Chondrocyte (in vitro differentiated cells): ENCODE data around the gene PTPRN2. TPM values are rescaled to one million over a fixed set of nuclear protein-coding genes. Genes with fewer than 3 reads are reported as not detected.

Experiments used
- DNase-seq: peaks from one replicate; pipeline ENCODE4 v3.0.0; 2021; ENCODE audit warnings: mixed read lengths, low spot score
- H3K27ac Mint-ChIP-seq: one replicate; pipeline ENCODE4 v1.8.0; 2021; ENCODE audit warnings: mild to moderate bottlenecking, moderate library complexity, mixed read lengths; ENCODE audit not compliant: unreplicated experiment
- H3K27me3 Mint-ChIP-seq: 2 replicates; pipeline ENCODE4 v1.8.0; 2021; ENCODE audit warnings: low read depth, mixed read lengths
- H3K36me3 Mint-ChIP-seq: 2 replicates; pipeline ENCODE4 v1.8.0; 2021; ENCODE audit warnings: low read depth, mixed read lengths
- H3K4me1 Mint-ChIP-seq: 2 replicates; pipeline ENCODE4 v1.8.0; 2021; ENCODE audit warnings: low read depth, mild to moderate bottlenecking, mixed read lengths
- H3K4me3 Mint-ChIP-seq: one replicate; pipeline ENCODE4 v1.8.0; 2021; ENCODE audit warnings: mild to moderate bottlenecking, moderate library complexity, mixed read lengths; ENCODE audit not compliant: unreplicated experiment
- H3K9me3 Mint-ChIP-seq: 2 replicates; pipeline ENCODE4 v1.8.0; 2021; ENCODE audit warnings: low read depth, mixed read lengths
- total RNA-seq: library from RNA; stranded (reverse); gene quantifications from 3 replicates; pipeline ENCODE4 v1.2.1, GENCODE V29; 2021
- TF ChIP-seq, protein P1 (sequence below): fragments of 200-600 bp; sonication (generic); IDR thresholded peaks from 2 replicates; pipeline ENCODE4 v1.5.0; 2021; ENCODE audit warnings: antibody characterized with exemption, mild to moderate bottlenecking, moderate library complexity

The PTPRN2 gene
- total RNA-seq, 1 donor from 2014 or later = 0.30 TPM

DNA sequence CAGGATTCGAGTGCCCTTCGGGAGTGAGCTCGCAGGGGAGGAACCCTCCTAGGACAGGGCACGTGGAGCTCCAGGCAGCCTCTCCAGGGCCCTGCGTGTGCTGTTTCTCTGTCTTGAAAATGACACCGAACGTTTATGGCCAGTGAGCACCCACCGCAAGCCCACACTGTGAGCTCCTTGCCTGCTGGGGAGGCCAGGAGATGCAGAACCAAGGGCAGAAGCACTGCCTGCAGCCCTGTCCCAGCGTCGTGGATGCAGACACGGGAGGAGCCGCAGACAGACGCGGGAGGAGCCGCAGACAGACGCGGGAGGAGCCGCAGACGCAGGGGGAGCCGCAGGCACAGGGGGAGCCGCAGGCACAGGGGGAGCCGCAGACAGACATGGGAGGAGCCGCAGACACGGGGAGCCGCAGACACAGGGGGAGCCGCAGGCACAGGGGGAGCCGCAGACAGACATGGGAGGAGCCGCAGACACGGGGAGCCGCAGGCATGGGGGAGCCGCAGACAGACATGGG, 314.4 kb downstream of the PTPRN2 start:
- peaks cover 17% of the 10 kb centered on the region for H3K9me3 Mint-ChIP-seq
- H3K36me3 Mint-ChIP-seq = no peaks in the 10 kb centered on the region
- TF ChIP-seq, protein P1, sequence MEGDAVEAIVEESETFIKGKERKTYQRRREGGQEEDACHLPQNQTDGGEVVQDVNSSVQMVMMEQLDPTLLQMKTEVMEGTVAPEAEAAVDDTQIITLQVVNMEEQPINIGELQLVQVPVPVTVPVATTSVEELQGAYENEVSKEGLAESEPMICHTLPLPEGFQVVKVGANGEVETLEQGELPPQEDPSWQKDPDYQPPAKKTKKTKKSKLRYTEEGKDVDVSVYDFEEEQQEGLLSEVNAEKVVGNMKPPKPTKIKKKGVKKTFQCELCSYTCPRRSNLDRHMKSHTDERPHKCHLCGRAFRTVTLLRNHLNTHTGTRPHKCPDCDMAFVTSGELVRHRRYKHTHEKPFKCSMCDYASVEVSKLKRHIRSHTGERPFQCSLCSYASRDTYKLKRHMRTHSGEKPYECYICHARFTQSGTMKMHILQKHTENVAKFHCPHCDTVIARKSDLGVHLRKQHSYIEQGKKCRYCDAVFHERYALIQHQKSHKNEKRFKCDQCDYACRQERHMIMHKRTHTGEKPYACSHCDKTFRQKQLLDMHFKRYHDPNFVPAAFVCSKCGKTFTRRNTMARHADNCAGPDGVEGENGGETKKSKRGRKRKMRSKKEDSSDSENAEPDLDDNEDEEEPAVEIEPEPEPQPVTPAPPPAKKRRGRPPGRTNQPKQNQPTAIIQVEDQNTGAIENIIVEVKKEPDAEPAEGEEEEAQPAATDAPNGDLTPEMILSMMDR = no peak
- H3K27ac Mint-ChIP-seq = no peak overlapping the region
- H3K4me1 Mint-ChIP-seq = no peaks in the 10 kb centered on the region
- H3K27me3 Mint-ChIP-seq = no peaks in the 10 kb centered on the region
- no peak overlapping the region for H3K4me3 Mint-ChIP-seq
- DNase-seq = no peak

DNA sequence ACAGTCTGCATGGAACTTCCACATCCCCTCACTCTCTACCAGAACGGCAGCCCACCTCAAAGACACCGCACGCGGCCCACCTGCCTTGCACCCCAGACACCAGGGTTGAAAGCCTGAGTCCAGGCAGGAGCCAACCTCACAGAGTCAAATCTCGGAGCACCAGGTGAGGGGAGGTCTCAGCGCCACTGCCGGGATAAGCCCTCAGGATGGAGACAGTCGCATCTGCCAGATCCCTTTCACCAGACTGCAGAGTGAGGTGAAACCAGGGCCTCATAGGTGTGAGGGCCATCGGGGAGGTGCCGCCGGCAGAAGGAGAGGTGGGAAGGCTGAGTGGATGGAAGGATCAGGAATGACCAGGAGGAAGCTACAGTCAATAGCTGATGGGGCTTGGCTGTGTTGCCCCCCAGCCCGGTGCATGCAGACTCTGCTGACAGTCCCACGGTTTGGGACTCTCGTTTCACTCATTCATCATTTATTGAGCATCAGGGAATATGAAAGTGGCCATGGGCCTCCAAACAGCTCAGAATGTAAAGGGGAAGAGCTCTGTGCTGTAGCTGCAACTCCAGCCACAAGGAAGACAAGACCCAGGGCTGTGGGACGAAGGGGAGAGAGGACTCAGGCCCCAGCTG, 315.0 kb downstream of the PTPRN2 start:
- no peak overlapping the region for H3K4me3 Mint-ChIP-seq
- H3K27me3 Mint-ChIP-seq = no peaks in the 10 kb centered on the region
- peaks cover 17% of the 10 kb centered on the region for H3K9me3 Mint-ChIP-seq
- peak; percentile 68 for DNase-seq
- H3K27ac Mint-ChIP-seq = no peak overlapping the region
- no peaks in the 10 kb centered on the region for H3K4me1 Mint-ChIP-seq
- TF ChIP-seq, protein P1 = no peak
- H3K36me3 Mint-ChIP-seq = no peaks in the 10 kb centered on the region

GRCh38 chr7:158272091-158272490, 315.5 kb downstream of the PTPRN2 start:
- H3K4me1 Mint-ChIP-seq = no peaks in the 10 kb centered on the region

GRCh38 chr7:158271646-158272045, 316.0 kb downstream of the PTPRN2 start:
- Mint-ChIP-seq H3K36me3 (no peaks in the 10 kb centered on the region), H3K27me3 (no peaks in the 10 kb centered on the region), H3K4me3 (no peak overlapping the region), H3K4me1 (no peaks in the 10 kb centered on the region), H3K27ac (no peak overlapping the region), H3K9me3 (peaks cover 17% of the 10 kb centered on the region)
- TF ChIP-seq, protein P1 = no peak
- DNase-seq = no peak

More at GRCh38 chr7:158272091-158272490, 315.5 kb downstream of the PTPRN2 start:
- Mint-ChIP-seq H3K9me3 (peaks cover 17% of the 10 kb centered on the region), H3K4me3 (no peak overlapping the region), H3K27me3 (no peaks in the 10 kb centered on the region), H3K27ac (no peak overlapping the region), H3K36me3 (no peaks in the 10 kb centered on the region)
- peak; percentile 56 for DNase-seq
- TF ChIP-seq, protein P1 = no peak

- H3K27ac Mint-ChIP-seq = no peak overlapping the region
- H3K27me3 Mint-ChIP-seq = no peaks in the 10 kb centered on the region
- no peaks in the 10 kb centered on the region for H3K4me1 Mint-ChIP-seq
- H3K36me3 Mint-ChIP-seq = no peaks in the 10 kb centered on the region
- DNase-seq = no peak
- peaks cover 17% of the 10 kb centered on the region for H3K9me3 Mint-ChIP-seq
- no peak overlapping the region for H3K4me3 Mint-ChIP-seq
- TF ChIP-seq, protein P1 = no peak
Measured at GRCh38 chr7:158270856-158271413, 316.7 kb downstream of the PTPRN2 start.
